Heart left ventricle (tissue), 16 donors: Measurements from ENCODE around the gene MEF2D. TPM values are rescaled to one million over a fixed set of nuclear protein-coding genes. Genes with fewer than 3 reads are reported as not detected.
A peak's percentile ranks its signal among the peaks of the same experiment; 100 is the strongest.

Experiments used
- ATAC-seq, 4 donors: fragments of 200-7000 bp; cut with Tn5 transposase; one replicate each; pipeline ENCODE4 v1.9.1; 2020 to 2022; ENCODE audit warnings: moderate library complexity in 4 of 4, mild to moderate bottlenecking in 3 of 4, moderate number of reproducible peaks in 1 of 4
- DNase-seq, 5 donors: peaks; one replicate each; pipeline ENCODE4 v3.0.0-alpha.2; 2020
- H3K27ac ChIP-seq, 12 donors: fragments of 200-600 bp; sonication (generic) in 4 of 12; one replicate each; pipeline versions ENCODE4 v1.5.0 to v1.8.0; 2016 to 2022; ENCODE audit warnings: mild to moderate bottlenecking in 2 of 12
- H3K27me3 ChIP-seq, 9 donors: fragments of 200-600 bp; sonication (generic) in 2 of 9; one replicate each; pipeline versions ENCODE4 v1.5.1 to v1.8.0; 2016 to 2022; ENCODE audit warnings: mild to moderate bottlenecking in 3 of 9
- H3K36me3 ChIP-seq, 9 donors: fragments of 200-600 bp; sonication (generic) in 2 of 9; one replicate each; pipeline versions ENCODE4 v1.5.0 to v1.8.0; 2018 to 2022; ENCODE audit warnings: mild to moderate bottlenecking in 2 of 9
- H3K4me1 ChIP-seq, 12 donors: fragments of 200-600 bp; sonication (generic) in 4 of 12; one replicate each; pipeline versions ENCODE4 v1.5.0 to v1.8.0; 2016 to 2022; ENCODE audit warnings: mild to moderate bottlenecking in 3 of 12
- H3K4me3 ChIP-seq, 12 donors: fragments of 200-600 bp; sonication (generic) in 4 of 12; one replicate each; pipeline versions ENCODE4 v1.5.0 to v1.8.0; 2017 to 2022; ENCODE audit warnings: mild to moderate bottlenecking in 9 of 12, moderate library complexity in 4 of 12
- H3K9me3 ChIP-seq, 12 donors: fragments of 200-600 bp; sonication (generic) in 4 of 12; one replicate each; pipeline versions ENCODE4 v1.5.0 to v1.8.0; 2016 to 2022; ENCODE audit warnings: mild to moderate bottlenecking in 1 of 12
- CTCF ChIP-seq, 12 donors: fragments of 200-600 bp; sonication (generic) in 4 of 12; IDR thresholded peaks; one replicate each; pipeline versions ENCODE4 v1.5.0 to v1.8.0; 2018 to 2022; ENCODE audit warnings: antibody characterized with exemption in 12 of 12, mild to moderate bottlenecking in 5 of 12
- POLR2A ChIP-seq, 2 donors: fragments of 450-650 bp; IDR thresholded peaks; one replicate each; pipeline ENCODE4 v1.6.1; 2017; ENCODE audit warnings: antibody characterized with exemption in 2 of 2, mild to moderate bottlenecking in 2 of 2, moderate library complexity in 2 of 2
- WGBS, 4 donors: extraction: QIAGEN DNeasy Blood & Tissue Kit in 2 of 4; methylation state at CpG; one replicate each; pipeline versions ENCODE4 v1.1.5 to v1.1.7; 2013 to 2018; 5-methylcytosine and 5-hydroxymethylcytosine counted together
- intact Hi-C, 10 donors: fragments of 100-400 bp; cut with DNase I; formaldehyde crosslinking; loops; one replicate each; pipeline versions ENCODE4 v1.11.1 to v1.14.2; 2022
- polyA plus RNA-seq, 2 donors: library from polyadenylated mRNA; stranded (reverse); fragments of 200-250 nt; gene quantifications; one replicate each; pipeline ENCODE4 v1.2.3, GENCODE V29; 2013
- total RNA-seq, 9 donors: library from RNA; depleted of rRNA in 2 of 9; stranded (reverse); fragments of >200 nt in 2 of 9; fragmentation: NEBNext Ultra II Directional in 3 of 9; extraction: Animal tissue kit (Norgen Biotek cat#: 25700) in 3 of 9; gene quantifications; one replicate each; pipeline versions ENCODE4 v1.1.0 to v1.2.4, GENCODE V29; 2016 to 2023
- donor health status: ischemic (EF 13 %, LVEDD 7.1; RV severe dilation, severe dysfunction).
- donor health status: healthy with polysubstance abuse.
- donor health status: DM: no; HTN: yes; CAD: no.
- donor health status: DM: no; HTN: no; CAD: no.
- donor health status: ischemic (EF 25% LVEDD 6.9; RV normal size, moderate dysfunction).
- donor health status: ischemic (EF 25% LVEDD 5.7; RV mildly dilated, moderate dysfunction).
- donor health status: healthy.
- donor health status: DM: yes; HTN: yes; CAD: no.
- donor health status: ischemic (EF 35%, LVEDD 5.7; RV mildly dilated, moderate dysfunction).
- donor health status: nonischemic (EF 11% LVEDD 7.7; RV severe dilation, severe dysfunction).
- donor health status: DM: yes; HTN: yes; CAD: no.
- donor health status: PGD.
- donor health status: ischemic (EF 29% LVEDD 5.4; RV normal size, mild dysfunction).
- donor health status: nonischemic (EF 23%, LVEDD 6.1; RV moderate dilation, normal function).

The MEF2D gene
- total and polyA plus RNA-seq, 11 donors = 40.5 to 203 (median 92.3) TPM

- ATAC-seq (no peak), DNase-seq (no peak)
- Histone ChIP-seq H3K4me3 (no peak overlapping the region), H3K27me3 (no peaks in the 10 kb centered on the region), H3K4me1 (peaks cover 0 to 25% (median 10%) of the 10 kb centered on the region in 12 donors), H3K9me3 (no peaks in the 10 kb centered on the region), H3K27ac (no peak overlapping the region), H3K36me3 (no peaks in the 10 kb centered on the region)
- 85 to 94% (median 90%) methylated on average over 2 of the region's 2 CpGs for WGBS, 4 donors
- intact Hi-C loops = loop anchor here in 2 of 10 donors (5.0 kb wide), 2 partner anchors 41 to 51 kb away; partner anchors contain the start of gene TTC24 (in 1 of the 2)
- TF ChIP-seq POLR2A (IDR thresholded peaks at IDR 0.05) (no peak), CTCF (IDR thresholded peaks at IDR 0.05) (no peak)
Measured at GRCh38 chr1:156525856-156526489, 25.4 kb upstream of the MEF2D start.

- ATAC-seq = peak in 2 of 4 donors; percentile 4 to 28
Measured at GRCh38 chr1:156525071-156525501, 24.5 kb upstream of the MEF2D start.

DNA sequence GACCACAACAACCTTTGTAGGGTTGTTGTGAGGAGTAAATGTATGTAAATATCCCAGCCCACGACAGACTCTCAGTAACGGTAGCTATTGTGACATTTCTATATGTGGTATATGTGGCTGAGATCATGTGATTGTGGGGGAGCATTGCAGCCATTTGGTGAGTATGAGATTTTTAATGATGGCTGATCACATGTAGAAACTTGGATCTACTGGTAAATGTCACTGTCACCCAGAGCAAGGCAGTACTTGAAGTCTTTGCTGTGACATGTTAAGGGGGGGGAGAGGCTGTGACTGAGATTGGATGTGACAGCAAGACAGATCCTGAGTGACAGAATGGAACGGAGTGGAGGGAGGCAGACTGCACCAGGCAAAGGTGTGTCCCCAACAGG, 23.9 kb upstream of the MEF2D start:
- no peaks in the 10 kb centered on the region for H3K9me3 ChIP-seq
- TF ChIP-seq POLR2A (IDR thresholded peaks at IDR 0.05) = no peak
- TF ChIP-seq CTCF (IDR thresholded peaks at IDR 0.05) = no peak
- ATAC-seq = peak; percentile 41 to 84 (median 77)
- H3K27me3 ChIP-seq = no peaks in the 10 kb centered on the region
- intact Hi-C loops = no loop called here
- H3K27ac ChIP-seq = peak overlapping the region in 1 of 12 donors; percentile 58
- H3K4me1 ChIP-seq = peaks cover 0 to 25% (median 10%) of the 10 kb centered on the region in 12 donors
- H3K36me3 ChIP-seq = no peaks in the 10 kb centered on the region
- H3K4me3 ChIP-seq = peak overlapping the region in 1 of 12 donors; percentile 15
- WGBS, 4 donors = 44 to 65% (median 62%) methylated on average over 3 of the region's 3 CpGs
- DNase-seq = no peak

More at GRCh38 chr1:156525071-156525501, 24.5 kb upstream of the MEF2D start:
- WGBS, 4 donors = 26 to 40% (median 39%) methylated on average over 6 of the region's 6 CpGs
- peak overlapping the region in 1 of 12 donors; percentile 58 for H3K27ac ChIP-seq
- no peaks in the 10 kb centered on the region for H3K9me3 ChIP-seq
- H3K4me3 ChIP-seq = peak overlapping the region in 1 of 12 donors; percentile 15
- H3K36me3 ChIP-seq = no peaks in the 10 kb centered on the region
- H3K27me3 ChIP-seq = no peaks in the 10 kb centered on the region
- DNase-seq = no peak
- intact Hi-C loops = loop anchor here in 2 of 10 donors (5.0 kb wide), 2 partner anchors 42 to 52 kb away; partner anchors contain the start of gene TTC24 (in 1 of the 2)
- peaks cover 0 to 25% (median 10%) of the 10 kb centered on the region in 12 donors for H3K4me1 ChIP-seq
- TF ChIP-seq POLR2A (IDR thresholded peaks at IDR 0.05) (no peak), CTCF (IDR thresholded peaks at IDR 0.05) (no peak)

DNA sequence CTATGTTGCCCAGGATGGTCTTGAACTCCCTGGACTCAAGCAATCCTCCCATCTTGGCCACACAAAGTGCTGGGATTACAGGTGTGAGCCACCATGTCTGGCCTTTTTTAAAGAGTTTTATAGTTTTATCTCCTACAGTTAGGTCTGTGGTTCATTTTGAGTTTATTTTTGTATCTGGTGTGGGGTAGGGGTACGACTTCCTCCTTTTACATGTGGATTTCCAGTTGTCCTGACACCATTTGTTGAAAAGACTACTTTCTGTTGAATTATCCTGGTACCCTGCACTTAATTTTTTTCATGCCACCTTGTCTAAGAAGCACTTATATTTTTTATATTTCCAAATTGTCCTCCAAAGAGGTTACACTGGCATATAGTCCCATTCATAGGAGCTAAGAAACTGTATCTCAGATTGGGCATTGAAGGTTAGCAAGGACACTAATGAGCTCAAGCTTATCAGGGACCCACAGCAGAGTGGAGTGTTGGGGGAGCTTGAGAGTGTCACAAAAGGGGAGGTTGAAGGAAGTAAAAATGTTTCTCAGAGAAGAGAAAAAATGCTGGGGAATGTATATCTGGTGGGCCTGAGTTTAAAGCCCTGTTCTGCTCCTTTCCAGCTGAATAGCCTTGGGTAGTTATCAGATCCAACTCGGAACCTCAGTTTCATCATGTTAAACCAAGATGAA, 23.4 kb upstream of the MEF2D start:
- Histone ChIP-seq H3K36me3 (no peaks in the 10 kb centered on the region), H3K4me1 (peaks cover 0 to 25% (median 10%) of the 10 kb centered on the region in 12 donors), H3K27ac (peak overlapping the region in 1 of 12 donors; percentile 58), H3K27me3 (no peaks in the 10 kb centered on the region), H3K4me3 (no peak overlapping the region), H3K9me3 (no peaks in the 10 kb centered on the region)
- intact Hi-C loops = no loop called here
- DNase-seq = no peak
- no peak for ATAC-seq
- no peak for TF ChIP-seq CTCF (IDR thresholded peaks at IDR 0.05)
- TF ChIP-seq POLR2A (IDR thresholded peaks at IDR 0.05) = no peak
- 72 to 87% (median 79%) methylated on average over 2 of the region's 2 CpGs for WGBS, 4 donors
